Activated CD4-positive, alpha-beta T cell treated with anti-CD3 and anti-CD28 coated beads for 36 hours (primary cell): ENCODE measurements around the gene COL9A3. TPM values are rescaled to one million over a fixed set of nuclear protein-coding genes. Genes with fewer than 3 reads are reported as not detected.
"Not testable (repeated sequence)": the region's sequence is repeated elsewhere in the genome, so short reads cannot be mapped to it uniquely, and the experiment has no call there.

Experiments used
- ATAC-seq: fragments of 200-7000 bp; cut with Tn5 transposase; one replicate; pipeline ENCODE4 v1.10.0; 2021; ENCODE audit warnings: mild to moderate bottlenecking, moderate library complexity
- CTCF ChIA-PET: fragments of 350-600 bp; sonication (Branson Sonifier 250); formaldehyde crosslinking; loops from one replicate; lab custom pipeline; 2021; ENCODE audit warnings: antibody characterized with exemption; lab: Charles Lee
- POLR2A ChIA-PET: fragments of 350-600 bp; sonication (Branson Sonifier 250); formaldehyde crosslinking; loops from one replicate; lab custom pipeline; 2021; ENCODE audit warnings: antibody characterized with exemption, inconsistent platforms; lab: Charles Lee
- DNase-seq: peaks from one replicate; pipeline ENCODE4 v3.0.0-alpha.2; 2020
- H3K27ac Mint-ChIP-seq: one replicate; pipeline ENCODE4 v1.8.0; 2021; ENCODE audit warnings: mixed read lengths
- H3K27me3 Mint-ChIP-seq: one replicate; pipeline ENCODE4 v1.8.0; 2021; ENCODE audit warnings: mixed read lengths
- H3K36me3 Mint-ChIP-seq: one replicate; pipeline ENCODE4 v1.8.0; 2021; ENCODE audit warnings: low read depth, mixed read lengths
- H3K4me1 Mint-ChIP-seq: one replicate; pipeline ENCODE4 v1.8.0; 2021; ENCODE audit warnings: mixed read lengths
- H3K4me3 Mint-ChIP-seq: one replicate; pipeline ENCODE4 v1.8.0; 2021; ENCODE audit warnings: mild to moderate bottlenecking, moderate library complexity, mixed read lengths
- H3K9me3 Mint-ChIP-seq: one replicate; pipeline ENCODE4 v1.8.0; 2021; ENCODE audit warnings: low read depth, mixed read lengths
- intact Hi-C, 2 experiments: fragments of 100-400 bp; cut with DNase I in 1 of 2; cut with micrococcal nuclease in 1 of 2; formaldehyde crosslinking; loops; one replicate each; pipeline versions ENCODE4 v1.14.2 to v1.15.1; 2022 to 2024; cut with DNase I, micrococcal nuclease
- total RNA-seq, 2 experiments: library from RNA; stranded (reverse); gene quantifications; one replicate each; pipeline ENCODE4 v1.2.3, GENCODE V29; 2021

Gene COL9A3
- total RNA-seq, 2 experiments from 2014 or later = not detected

GRCh38 chr20:62864207-62864606, 47.4 kb downstream of the COL9A3 start:
- ATAC-seq (no peak), DNase-seq (no peak)
- H3K36me3 Mint-ChIP-seq = peaks cover 5% of the 10 kb centered on the region
- intact Hi-C loops = loop anchor here in 1 of 2 experiments (5.0 kb wide), 1 partner anchor 353 kb away; the partner anchor contains the start of gene YTHDF1
- no peak overlapping the region for H3K27ac Mint-ChIP-seq
- H3K4me1 Mint-ChIP-seq = peaks cover 14% of the 10 kb centered on the region
- ChIA-PET POLR2A (no interaction called here), CTCF (no interaction called here)
- peaks cover 3% of the 10 kb centered on the region for H3K9me3 Mint-ChIP-seq
- no peak overlapping the region for H3K4me3 Mint-ChIP-seq
- no peaks in the 10 kb centered on the region for H3K27me3 Mint-ChIP-seq

- no peak overlapping the region for H3K4me3 Mint-ChIP-seq
- peaks cover 21% of the 10 kb centered on the region for H3K4me1 Mint-ChIP-seq
- POLR2A ChIA-PET = no interaction called here
- H3K9me3 Mint-ChIP-seq = no peaks in the 10 kb centered on the region
- ATAC-seq = no peak
- H3K27me3 Mint-ChIP-seq = peaks cover 2% of the 10 kb centered on the region
- H3K27ac Mint-ChIP-seq = no peak overlapping the region
- DNase-seq = no peak
- CTCF ChIA-PET = interaction anchor here (0.7 to 1.3 kb wide), 2 partner anchors 47 to 51 kb away, joined by 3 to 4 read pairs; no protein-coding TSS in a partner anchor
- intact Hi-C loops = loop anchor here in 1 of 2 experiments (2.0 kb wide), 1 partner anchor 136 kb away; no protein-coding TSS in a partner anchor
- no peaks in the 10 kb centered on the region for H3K36me3 Mint-ChIP-seq
Measured at GRCh38 chr20:62872184-62872847, 55.5 kb downstream of the COL9A3 start.

GRCh38 chr20:62872862-62873261, 56.0 kb downstream of the COL9A3 start:
- H3K36me3 Mint-ChIP-seq = no peaks in the 10 kb centered on the region
- intact Hi-C loops = loop anchor here in 1 of 2 experiments (2.0 kb wide), 1 partner anchor 136 kb away; no protein-coding TSS in a partner anchor
- POLR2A ChIA-PET = no interaction called here

GRCh38 chr20:62873280-62873679, 56.4 kb downstream of the COL9A3 start:
- no peaks in the 10 kb centered on the region for H3K9me3 Mint-ChIP-seq
- intact Hi-C loops = loop anchor here in 1 of 2 experiments (2.0 kb wide), 1 partner anchor 136 kb away; no protein-coding TSS in a partner anchor
- DNase-seq (no peak), ATAC-seq (no peak)
- H3K27ac Mint-ChIP-seq = no peak overlapping the region
- peaks cover 22% of the 10 kb centered on the region for H3K4me1 Mint-ChIP-seq
- peaks cover 2% of the 10 kb centered on the region for H3K27me3 Mint-ChIP-seq
- POLR2A ChIA-PET = no interaction called here
- CTCF ChIA-PET = interaction anchor here (0.7 to 2.1 kb wide), 3 partner anchors 46 to 135 kb away, joined by 3 to 4 read pairs (median 4); no protein-coding TSS in a partner anchor
- no peak overlapping the region for H3K4me3 Mint-ChIP-seq
- no peaks in the 10 kb centered on the region for H3K36me3 Mint-ChIP-seq

More at GRCh38 chr20:62872862-62873261, 56.0 kb downstream of the COL9A3 start:
- Mint-ChIP-seq H3K4me3 (no peak overlapping the region), H3K4me1 (peaks cover 21% of the 10 kb centered on the region), H3K27me3 (peaks cover 2% of the 10 kb centered on the region), H3K27ac (no peak overlapping the region), H3K9me3 (no peaks in the 10 kb centered on the region)
- DNase-seq (no peak), ATAC-seq (no peak)
- CTCF ChIA-PET = interaction anchor here (0.7 to 2.1 kb wide), 3 partner anchors 47 to 136 kb away, joined by 3 to 4 read pairs (median 4); no protein-coding TSS in a partner anchor

GRCh38 chr20:62873681-62874031, 56.8 kb downstream of the COL9A3 start:
- CTCF ChIA-PET = interaction anchor here (0.6 to 2.1 kb wide), 3 partner anchors 25 to 135 kb away, joined by 3 to 4 read pairs (median 4); no protein-coding TSS in a partner anchor
- H3K9me3 Mint-ChIP-seq, H3K27ac Mint-ChIP-seq, H3K36me3 Mint-ChIP-seq, H3K27me3 Mint-ChIP-seq, H3K4me3 Mint-ChIP-seq, POLR2A ChIA-PET, ATAC-seq: not testable (repeated sequence)
- peaks cover 22% of the 10 kb centered on the region for H3K4me1 Mint-ChIP-seq
- peak; percentile 60 for DNase-seq
- intact Hi-C loops = loop anchor here in 1 of 2 experiments (2.0 kb wide), 1 partner anchor 135 kb away; no protein-coding TSS in a partner anchor

GRCh38 chr20:62874964-62875344, 58.1 kb downstream of the COL9A3 start:
- no peak overlapping the region for H3K27ac Mint-ChIP-seq
- ChIA-PET POLR2A (interaction anchor here (1.6 kb wide), 1 partner anchor 98 kb away, joined by 4 read pairs; no protein-coding TSS in a partner anchor), CTCF (interaction anchor here (0.8 to 2.1 kb wide), 4 partner anchors 26 to 134 kb away, joined by 3 to 5 read pairs (median 4); no protein-coding TSS in a partner anchor)
- H3K9me3 Mint-ChIP-seq = no peaks in the 10 kb centered on the region
- intact Hi-C loops = no loop called here
- H3K36me3 Mint-ChIP-seq = no peaks in the 10 kb centered on the region
- peaks cover 2% of the 10 kb centered on the region for H3K27me3 Mint-ChIP-seq
- no peak overlapping the region for H3K4me3 Mint-ChIP-seq
- DNase-seq (no peak), ATAC-seq (no peak)
- H3K4me1 Mint-ChIP-seq = peaks cover 22% of the 10 kb centered on the region

GRCh38 chr20:62875419-62876361, 58.8 kb downstream of the COL9A3 start:
- no peaks in the 10 kb centered on the region for H3K9me3 Mint-ChIP-seq
- ChIA-PET POLR2A (interaction anchor here (0.6 to 1.6 kb wide), 2 partner anchors 14 to 97 kb away, joined by 4 read pairs; partner anchors contain the start of gene TCFL5), CTCF (interaction anchor here (0.8 to 1.3 kb wide), 5 partner anchors 26 to 208 kb away, joined by 3 to 5 read pairs (median 3); no protein-coding TSS in a partner anchor)
- DNase-seq = peak; percentile 50
- no peak overlapping the region for H3K4me3 Mint-ChIP-seq
- peak; percentile 61 for ATAC-seq
- peaks cover 1% of the 10 kb centered on the region for H3K27me3 Mint-ChIP-seq
- H3K27ac Mint-ChIP-seq = no peak overlapping the region
- peaks cover 22% of the 10 kb centered on the region for H3K4me1 Mint-ChIP-seq
- intact Hi-C loops = no loop called here
- H3K36me3 Mint-ChIP-seq = no peaks in the 10 kb centered on the region

- H3K27ac Mint-ChIP-seq = no peak overlapping the region
- peaks cover 2% of the 10 kb centered on the region for H3K36me3 Mint-ChIP-seq
- no peaks in the 10 kb centered on the region for H3K9me3 Mint-ChIP-seq
- DNase-seq (no peak), ATAC-seq (no peak)
- POLR2A ChIA-PET = interaction anchor here (0.6 to 1.6 kb wide), 2 partner anchors 96 to 321 kb away, joined by 4 read pairs; no protein-coding TSS in a partner anchor
- no peaks in the 10 kb centered on the region for H3K27me3 Mint-ChIP-seq
- CTCF ChIA-PET = interaction anchor here (0.8 to 1.0 kb wide), 3 partner anchors 15 to 209 kb away, joined by 3 to 5 read pairs (median 3); partner anchors contain the start of gene TCFL5
- peaks cover 22% of the 10 kb centered on the region for H3K4me1 Mint-ChIP-seq
- intact Hi-C loops = no loop called here
- no peak overlapping the region for H3K4me3 Mint-ChIP-seq
Measured at GRCh38 chr20:62876501-62876901, 59.7 kb downstream of the COL9A3 start.

- Mint-ChIP-seq H3K9me3 (no peaks in the 10 kb centered on the region), H3K4me1 (peaks cover 22% of the 10 kb centered on the region), H3K27me3 (no peaks in the 10 kb centered on the region), H3K4me3 (no peak overlapping the region), H3K27ac (peak overlapping the region; percentile 13), H3K36me3 (peaks cover 6% of the 10 kb centered on the region)
- ATAC-seq (peak; percentile 17), DNase-seq (no peak)
- intact Hi-C loops = no loop called here
- CTCF ChIA-PET = interaction anchor here (0.6 to 0.9 kb wide), 3 partner anchors 15 to 906 kb away, joined by 3 to 5 read pairs (median 3); partner anchors contain the start of gene TCFL5
- POLR2A ChIA-PET = interaction anchor here (0.6 kb wide), 1 partner anchor 321 kb away, joined by 4 read pairs; no protein-coding TSS in a partner anchor
Measured at GRCh38 chr20:62876902-62877816, 60.3 kb downstream of the COL9A3 start.
